Fibroblast of pulmonary artery (primary cell): ENCODE results near the gene C2orf15.

Experiments used
- DNase-seq: peaks from one replicate; pipeline ENCODE4 v3.0.0-alpha.2; 2010; ENCODE audit warnings: low read depth
- H3K4me3 ChIP-seq: replicated peaks from 2 replicates; pipeline ENCODE4 v1.5.1; 2011; ENCODE audit warnings: low read depth, mild to moderate bottlenecking, control low read depth, low read length, moderate library complexity
- TF ChIP-seq, protein P1 (sequence below): IDR thresholded peaks from 2 replicates; pipeline ENCODE4 v1.5.1; 2011; ENCODE audit warnings: mild to moderate bottlenecking, control low read depth, low read length, inconsistent platforms; ENCODE audit errors: missing control alignments

The C2orf15 gene

DNA sequence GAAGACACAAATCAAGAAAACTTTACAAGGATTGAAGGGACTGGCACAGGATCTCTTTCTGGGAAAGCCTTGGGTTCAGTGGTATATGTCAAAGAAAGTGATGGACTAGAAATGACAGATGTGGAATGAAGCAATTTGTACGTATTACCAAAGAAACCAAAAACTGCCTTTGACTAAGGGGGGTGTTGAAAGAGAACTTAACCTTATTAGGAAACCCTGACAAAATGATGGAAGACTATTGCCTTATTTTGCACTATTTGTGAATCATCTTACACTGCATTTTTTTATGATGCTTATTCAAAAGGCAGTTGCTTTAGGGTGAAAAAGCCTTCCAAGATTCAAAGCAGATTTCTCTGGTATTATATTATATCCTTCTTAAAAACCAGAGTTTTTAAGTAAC lies 9.2 kb downstream of the C2orf15 start:
- TF ChIP-seq, protein P1, sequence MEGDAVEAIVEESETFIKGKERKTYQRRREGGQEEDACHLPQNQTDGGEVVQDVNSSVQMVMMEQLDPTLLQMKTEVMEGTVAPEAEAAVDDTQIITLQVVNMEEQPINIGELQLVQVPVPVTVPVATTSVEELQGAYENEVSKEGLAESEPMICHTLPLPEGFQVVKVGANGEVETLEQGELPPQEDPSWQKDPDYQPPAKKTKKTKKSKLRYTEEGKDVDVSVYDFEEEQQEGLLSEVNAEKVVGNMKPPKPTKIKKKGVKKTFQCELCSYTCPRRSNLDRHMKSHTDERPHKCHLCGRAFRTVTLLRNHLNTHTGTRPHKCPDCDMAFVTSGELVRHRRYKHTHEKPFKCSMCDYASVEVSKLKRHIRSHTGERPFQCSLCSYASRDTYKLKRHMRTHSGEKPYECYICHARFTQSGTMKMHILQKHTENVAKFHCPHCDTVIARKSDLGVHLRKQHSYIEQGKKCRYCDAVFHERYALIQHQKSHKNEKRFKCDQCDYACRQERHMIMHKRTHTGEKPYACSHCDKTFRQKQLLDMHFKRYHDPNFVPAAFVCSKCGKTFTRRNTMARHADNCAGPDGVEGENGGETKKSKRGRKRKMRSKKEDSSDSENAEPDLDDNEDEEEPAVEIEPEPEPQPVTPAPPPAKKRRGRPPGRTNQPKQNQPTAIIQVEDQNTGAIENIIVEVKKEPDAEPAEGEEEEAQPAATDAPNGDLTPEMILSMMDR = no peak
- H3K4me3 ChIP-seq = no peak overlapping the region
- DNase-seq = peak; percentile 12

DNA sequence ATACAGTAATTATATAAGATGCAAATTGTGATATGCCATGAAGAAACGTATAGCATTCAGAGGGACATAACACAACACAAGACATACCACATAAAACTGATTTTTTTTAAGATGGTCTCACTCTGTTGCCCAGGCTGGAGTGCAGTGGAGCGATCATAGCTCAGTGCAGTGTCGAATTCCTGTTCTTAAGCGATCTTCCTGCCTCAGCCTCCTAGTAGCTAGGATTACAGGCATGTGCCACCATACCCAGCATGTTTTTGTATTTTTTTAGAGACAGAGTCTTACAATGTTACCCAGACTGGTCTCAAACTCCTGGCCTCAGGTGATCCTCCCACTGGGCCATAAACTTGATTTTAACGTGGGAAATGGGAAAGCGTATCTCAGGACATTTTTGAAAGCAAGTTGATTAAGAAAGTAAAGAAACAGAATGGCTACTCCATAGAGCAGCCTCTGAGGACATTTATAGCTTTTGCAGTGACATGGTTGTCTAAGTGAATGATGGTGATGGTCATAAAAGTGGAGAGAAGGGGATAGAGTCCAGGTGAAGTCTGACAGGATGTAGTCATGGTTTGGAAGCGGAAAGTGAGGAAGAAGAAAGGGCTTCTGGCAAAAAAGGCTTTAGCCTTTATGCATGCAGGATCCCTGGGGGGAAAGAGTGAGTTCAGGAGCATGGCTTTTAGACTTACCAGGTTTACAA lies 10.8 kb downstream of the C2orf15 start:
- TF ChIP-seq, protein P1 = no peak
- no peak for DNase-seq
- H3K4me3 ChIP-seq = no peak overlapping the region

DNA sequence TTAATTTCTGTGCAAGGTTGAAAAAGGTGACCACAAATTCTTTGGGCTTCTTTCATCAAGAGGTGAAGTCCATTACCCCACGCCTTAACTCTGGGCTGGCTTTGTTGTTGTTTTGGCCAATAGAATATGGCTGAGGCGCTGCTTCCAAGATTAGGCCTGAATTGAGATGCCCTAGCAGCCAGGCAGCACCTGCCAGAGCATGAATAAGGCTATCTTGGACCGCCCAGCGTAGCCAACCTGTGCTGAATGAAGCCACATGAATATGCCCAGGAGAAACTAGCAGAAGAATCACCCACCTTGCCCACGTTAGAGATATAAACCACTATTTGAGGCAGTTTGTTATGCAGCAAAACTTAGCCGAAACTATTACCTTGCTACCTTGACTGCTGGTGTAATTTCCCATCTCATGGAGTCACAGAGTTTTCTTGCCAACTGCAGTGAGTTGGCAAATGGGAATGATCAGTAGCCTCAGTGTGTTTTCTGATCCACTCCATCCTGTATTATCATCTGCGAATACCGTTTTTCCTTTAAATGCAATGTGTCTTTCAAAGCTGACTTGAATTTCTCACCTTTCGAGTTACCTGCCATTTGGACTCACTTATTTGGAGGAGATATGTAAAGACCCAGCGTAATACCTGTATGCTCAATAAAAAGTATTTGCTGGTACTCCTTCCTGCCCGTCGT lies 12.6 kb downstream of the C2orf15 start:
- peak overlapping the region; percentile 64 for H3K4me3 ChIP-seq
- DNase-seq = peak; percentile 14
- TF ChIP-seq, protein P1 = no peak

DNA sequence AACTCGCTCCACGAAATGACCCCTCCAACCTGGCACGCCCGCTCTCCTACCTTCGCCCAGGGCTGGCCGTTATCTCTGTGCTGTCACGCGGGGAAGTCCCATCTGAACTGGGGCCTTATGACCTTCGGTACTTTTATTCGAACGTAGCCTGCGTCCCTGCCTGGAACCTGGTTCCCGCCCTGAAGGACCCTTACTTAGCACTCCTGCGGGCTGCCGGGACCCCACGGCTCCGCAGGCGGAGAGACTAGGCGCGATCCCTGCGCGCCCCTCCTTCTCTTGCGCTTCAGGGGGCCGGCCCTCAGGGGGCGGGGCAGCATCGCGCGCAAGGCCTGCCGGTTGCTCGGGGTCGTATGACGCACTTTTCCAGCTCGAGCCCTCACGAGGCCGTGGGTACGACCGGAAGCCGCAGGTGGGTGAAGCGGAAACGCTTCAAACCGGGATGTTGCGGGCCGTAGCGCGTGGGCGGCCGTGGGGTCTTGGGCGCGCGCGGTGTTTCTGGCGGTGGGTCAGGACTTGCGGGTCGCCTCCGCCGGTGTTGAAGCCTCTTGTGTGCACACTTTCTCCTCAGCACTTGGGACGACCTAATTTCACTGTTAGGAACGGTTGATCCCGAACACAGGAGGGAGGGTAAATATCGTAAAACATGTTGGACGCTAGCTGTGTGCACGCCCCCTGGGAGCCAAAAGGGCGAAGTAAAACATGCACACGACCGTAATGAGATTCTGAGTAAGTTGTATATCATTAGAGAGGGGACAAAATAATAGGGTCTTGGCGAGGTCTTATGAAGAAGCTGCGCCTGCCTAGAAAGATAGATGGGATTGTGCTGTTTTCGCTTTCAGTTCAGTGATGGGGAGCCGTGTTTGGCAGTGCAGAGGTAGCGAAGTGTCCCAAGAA lies 13.4 kb downstream of the C2orf15 start, which contains the start of the genes LIPT1 and TSGA10:
Gene LIPT1, plus strand, starts transcription at position 325 of the 894 bp plus-strand sequence. CDS start 6,991 bp downstream, outside the sequence.
Gene TSGA10, minus strand, starts transcription at position 300 of the 894 bp plus-strand sequence. CDS start 45,503 bp downstream, outside the sequence.
- peak within 1 kb of the TSS; percentile 64 for H3K4me3 ChIP-seq
- TF ChIP-seq, protein P1 = peak; percentile 13
- DNase-seq = peak; percentile 89

DNA sequence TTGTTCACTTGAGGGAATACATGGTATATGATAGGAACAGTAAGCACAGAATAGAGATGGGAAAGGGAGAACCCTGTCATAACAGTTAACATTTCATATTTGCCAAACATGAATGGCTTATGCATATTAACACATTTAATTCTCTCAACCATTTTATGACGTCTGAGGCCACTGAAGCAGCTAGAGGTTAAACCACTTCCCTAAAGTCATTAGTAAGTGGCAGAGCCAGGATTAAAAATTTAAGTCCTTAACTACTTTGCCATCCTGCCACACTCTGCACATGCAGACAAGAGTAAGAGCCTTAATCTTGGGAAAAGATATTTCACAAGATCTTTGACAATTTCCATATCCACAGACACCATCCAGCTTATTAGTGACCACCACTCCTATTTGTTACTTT lies 15.4 kb downstream of the C2orf15 start:
- H3K4me3 ChIP-seq = no peak overlapping the region
- TF ChIP-seq, protein P1 = no peak
- DNase-seq = no peak

DNA sequence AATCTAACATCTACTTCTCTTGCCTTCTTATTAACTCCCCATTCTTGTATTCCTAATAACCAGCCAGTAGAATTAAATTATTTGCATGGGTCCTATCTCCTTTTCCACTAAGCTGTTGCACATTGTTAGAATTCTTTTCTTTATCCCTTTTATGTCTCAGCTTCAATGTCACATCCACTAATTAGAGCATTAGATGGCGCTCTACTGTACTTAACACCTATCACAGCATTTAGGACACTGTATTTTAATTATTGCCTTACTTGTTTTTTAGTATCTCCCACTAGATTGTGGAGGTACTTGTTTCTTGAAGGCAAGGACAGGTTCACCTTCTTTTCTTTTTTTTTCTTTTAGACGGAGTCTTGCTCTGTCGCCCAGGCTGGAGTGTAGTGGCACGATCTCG lies 17.1 kb downstream of the C2orf15 start:
- no peak overlapping the region for H3K4me3 ChIP-seq
- TF ChIP-seq, protein P1 = no peak
- no peak for DNase-seq
